CD4-positive, alpha-beta T cell (primary cell): Measurements from ENCODE around the gene ACER2. TPM values are rescaled to one million over a fixed set of nuclear protein-coding genes. Genes with fewer than 3 reads are reported as not detected.

Experiments
- ATAC-seq: fragments of 200-7000 bp; cut with Tn5 transposase; one replicate; pipeline ENCODE4 v1.10.0; 2022; ENCODE audit warnings: mild to moderate bottlenecking; ENCODE audit not compliant: poor library complexity
- CTCF ChIA-PET: fragments of 350-600 bp; sonication (Branson Sonifier 250); formaldehyde crosslinking; loops from one replicate; lab custom pipeline; 2021; ENCODE audit warnings: antibody characterized with exemption, inconsistent platforms; lab: Charles Lee
- POLR2A ChIA-PET: fragments of 350-600 bp; sonication (Branson Sonifier 250); formaldehyde crosslinking; loops from one replicate; lab custom pipeline; 2021; ENCODE audit warnings: antibody characterized with exemption, inconsistent platforms; lab: Charles Lee
- DNase-seq, 14 experiments: peaks; one replicate each; pipeline ENCODE4 v3.0.0-alpha.2; 2013 to 2020; ENCODE audit warnings: mixed read lengths in 2 of 14
- H3K27ac ChIP-seq, 2 donors: one replicate each; pipeline versions ENCODE4 v1.5.1 to v1.7.0; 2013; ENCODE audit warnings: low read length in 2 of 2, low read depth in 1 of 2, mild to moderate bottlenecking in 1 of 2
- H3K27me3 ChIP-seq, 2 experiments: 1 replicate in 1 of 2; 2 replicates in 1 of 2; pipeline versions ENCODE4 v1.6.1 to v1.7.0; 2013; ENCODE audit warnings: low read length in 2 of 2, control low read depth in 1 of 2, mild to moderate bottlenecking in 1 of 2, moderate library complexity in 1 of 2; ENCODE audit not compliant: insufficient read depth in 2 of 2, control insufficient read depth in 1 of 2
- H3K36me3 ChIP-seq: one replicate; pipeline ENCODE4 v1.6.1; 2013; ENCODE audit warnings: low read length, control low read depth; ENCODE audit not compliant: insufficient read depth
- H3K4me1 ChIP-seq: one replicate; pipeline ENCODE4 v1.6.1; 2013; ENCODE audit warnings: low read length, control low read depth; ENCODE audit not compliant: insufficient read depth
- H3K4me3 ChIP-seq: one replicate; pipeline ENCODE4 v1.5.1; 2013; ENCODE audit warnings: mild to moderate bottlenecking, low read length, moderate library complexity
- H3K9me3 ChIP-seq, 2 experiments: 1 replicate in 1 of 2; 2 replicates in 1 of 2; pipeline versions ENCODE4 v1.6.1 to v1.7.0; 2013; ENCODE audit warnings: low read length in 2 of 2, mild to moderate bottlenecking in 2 of 2, control low read depth in 1 of 2, moderate library complexity in 1 of 2; ENCODE audit not compliant: control insufficient read depth in 1 of 2, insufficient read depth in 1 of 2
- H3K27ac Mint-ChIP-seq: one replicate; pipeline ENCODE4 v1.8.0; 2020; ENCODE audit warnings: mixed read lengths
- H3K27me3 Mint-ChIP-seq: one replicate; pipeline ENCODE4 v1.8.0; 2021; ENCODE audit warnings: mixed read lengths
- H3K36me3 Mint-ChIP-seq: one replicate; pipeline ENCODE4 v1.8.0; 2021; ENCODE audit warnings: low read depth, mixed read lengths
- H3K4me1 Mint-ChIP-seq: one replicate; pipeline ENCODE4 v1.8.0; 2021; ENCODE audit warnings: low read depth, mixed read lengths
- H3K4me3 Mint-ChIP-seq: one replicate; pipeline ENCODE4 v1.8.0; 2020; ENCODE audit warnings: mild to moderate bottlenecking, mixed read lengths
- H3K9me3 Mint-ChIP-seq: one replicate; pipeline ENCODE4 v1.8.0; 2020; ENCODE audit warnings: mixed read lengths
- CTCF ChIP-seq: fragments of 200-600 bp; IDR thresholded peaks from one replicate; pipeline ENCODE4 v1.8.0; 2022; ENCODE audit warnings: antibody characterized with exemption, mild to moderate bottlenecking
- intact Hi-C, 2 experiments: fragments of 100-400 bp; cut with DNase I in 1 of 2; cut with micrococcal nuclease in 1 of 2; formaldehyde crosslinking; loops; one replicate each; pipeline versions ENCODE4 v1.15.1 to v1.9.0; 2023 to 2025; cut with DNase I, micrococcal nuclease
- total RNA-seq, 174 experiments: library from RNA in 2 of 174; stranded (reverse) in 2 of 174; gene quantifications; one replicate each; pipeline ENCODE4 v1.2.3 and lab custom pipeline; 2021 to 2026

ACER2 gene
- total RNA-seq, 2 experiments from 2014 or later, result 1.2 to 1.4 TPM

- DNase-seq (no peak), ATAC-seq (no peak)
- Histone ChIP-seq H3K9me3 (no peaks in the 10 kb centered on the region), H3K36me3 (no peaks in the 10 kb centered on the region), H3K27me3 (peaks cover 0 to 6% of the 10 kb centered on the region in 2 experiments), H3K4me3 (no peak overlapping the region), H3K4me1 (peaks cover 6% of the 10 kb centered on the region), H3K27ac (no peak overlapping the region)
- peaks cover 2% of the 10 kb centered on the region for H3K27me3 Mint-ChIP-seq
- no peak overlapping the region for H3K4me3 Mint-ChIP-seq
- no peak for TF ChIP-seq CTCF
- H3K27ac Mint-ChIP-seq, result no peak overlapping the region
- H3K36me3 Mint-ChIP-seq, result no peaks in the 10 kb centered on the region
- intact Hi-C loops, result no loop called here
- peaks cover 5% of the 10 kb centered on the region for H3K4me1 Mint-ChIP-seq
- CTCF ChIA-PET, result no interaction called here
- no peaks in the 10 kb centered on the region for H3K9me3 Mint-ChIP-seq
- POLR2A ChIA-PET, result no interaction called here
Observed at GRCh38 chr9:19488721-19489120, 79.9 kb downstream of the ACER2 start.

DNA sequence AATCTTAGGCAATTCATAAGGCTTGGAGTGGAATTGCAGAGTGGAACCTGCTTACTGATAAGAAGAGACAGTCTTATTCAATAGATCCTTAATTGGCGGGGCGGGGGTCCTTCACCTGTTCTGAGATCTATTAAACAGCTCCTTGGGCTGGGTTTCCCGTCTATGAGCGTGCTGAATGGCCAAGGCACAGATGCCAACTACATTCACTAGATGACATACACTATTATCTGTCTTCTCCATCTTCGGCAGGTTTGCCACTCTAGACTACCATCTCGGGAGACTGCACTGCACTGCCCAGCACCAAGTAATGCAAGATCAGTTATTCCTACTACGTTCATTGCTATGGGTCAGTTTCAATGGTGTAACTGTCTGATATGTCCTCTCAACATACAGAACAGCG, 81.5 kb downstream of the ACER2 start:
- Mint-ChIP-seq H3K27ac (no peak overlapping the region), H3K27me3 (peaks cover 8% of the 10 kb centered on the region), H3K9me3 (no peaks in the 10 kb centered on the region), H3K4me1 (peaks cover 9% of the 10 kb centered on the region), H3K4me3 (no peak overlapping the region), H3K36me3 (no peaks in the 10 kb centered on the region)
- DNase-seq (no peak), ATAC-seq (no peak)
- TF ChIP-seq CTCF, result no peak
- intact Hi-C loops, result loop anchor here (5.0 to 10.0 kb wide), 2 partner anchors 435 to 1622 kb away; no protein-coding TSS in a partner anchor
- H3K27ac ChIP-seq, result no peak overlapping the region
- CTCF ChIA-PET, result no interaction called here
- peaks cover 6% of the 10 kb centered on the region for H3K4me1 ChIP-seq
- no peaks in the 10 kb centered on the region for H3K9me3 ChIP-seq
- H3K4me3 ChIP-seq, result no peak overlapping the region
- H3K36me3 ChIP-seq, result no peaks in the 10 kb centered on the region
- POLR2A ChIA-PET, result no interaction called here
- peaks cover 0 to 6% of the 10 kb centered on the region in 2 experiments for H3K27me3 ChIP-seq

DNA sequence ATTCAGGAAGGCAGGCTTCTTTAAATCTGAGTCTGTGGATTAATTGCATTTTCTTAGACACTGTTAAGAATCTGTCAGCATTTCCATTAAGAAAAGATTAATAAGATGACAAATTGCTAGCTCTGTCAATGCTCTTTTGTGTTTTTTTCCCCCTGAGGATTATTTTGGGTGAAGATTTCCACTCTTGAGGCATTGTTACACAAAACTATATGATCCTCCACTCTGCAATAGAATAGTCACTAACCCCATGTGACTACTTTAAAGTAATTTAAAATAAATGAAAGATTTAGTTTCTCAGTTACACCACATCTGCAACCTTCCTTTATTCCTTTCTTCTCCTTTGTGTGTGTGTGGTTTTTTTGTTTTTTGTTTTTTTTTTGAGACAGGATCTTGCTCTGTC, 82.0 kb downstream of the ACER2 start:
- Mint-ChIP-seq H3K27ac (no peak overlapping the region), H3K4me1 (peaks cover 9% of the 10 kb centered on the region), H3K27me3 (peaks cover 8% of the 10 kb centered on the region), H3K4me3 (no peak overlapping the region), H3K36me3 (no peaks in the 10 kb centered on the region), H3K9me3 (no peaks in the 10 kb centered on the region)
- Histone ChIP-seq H3K9me3 (no peaks in the 10 kb centered on the region), H3K4me3 (no peak overlapping the region), H3K36me3 (no peaks in the 10 kb centered on the region), H3K27ac (no peak overlapping the region), H3K4me1 (peaks cover 6% of the 10 kb centered on the region), H3K27me3 (peaks cover 0 to 6% of the 10 kb centered on the region in 2 experiments)
- DNase-seq, result no peak
- TF ChIP-seq CTCF, result no peak
- POLR2A ChIA-PET, result no interaction called here
- no peak for ATAC-seq
- intact Hi-C loops, result loop anchor here (5.0 to 10.0 kb wide), 2 partner anchors 434 to 1621 kb away; no protein-coding TSS in a partner anchor
- CTCF ChIA-PET, result interaction anchor here (0.6 to 2.2 kb wide), 3 partner anchors 26 to 641 kb away, joined by 3 to 6 read pairs (median 3); no protein-coding TSS in a partner anchor
